ENCODE measurements around the gene BASP1. TPM values are rescaled to one million over a fixed set of nuclear protein-coding genes. Genes with fewer than 3 reads are reported as not detected.
A peak's percentile ranks its signal among the peaks of the same experiment; 100 is the strongest.

BASP1 gene
- total and polyA plus RNA-seq, 2 experiments from 2014 or later, result 87.5 to 114 TPM

GRCh38 chr5:17223367-17224185, 6.1 kb downstream of the BASP1 start:
- Mint-ChIP-seq H3K9me3 (no peaks in the 10 kb centered on the region; the same call in 2 of the 3 replicates), H3K36me3 (ENCODE audit: low read depth) (peaks cover 13% of the 10 kb centered on the region; the same call in 2 of the 3 replicates), H3K27me3 (ENCODE audit: insufficient read depth, low read depth, poor library complexity) (peaks cover 8% of the 10 kb centered on the region), H3K4me3 (peak overlapping the region; percentile 41; the same call in 2 of the 3 replicates), H3K27ac (peak overlapping the region; percentile 54; the same call in 1 of the 2 replicates), H3K4me1 (peaks cover 71% of the 10 kb centered on the region)
- H3F3A ChIP-seq (replicated peaks; ENCODE audit: low read depth), result no peaks in the 10 kb centered on the region
- H3K4me2 ChIP-seq, result peak overlapping the region; percentile 31
- peak overlapping the region; percentile 5 for H3K4me3 ChIP-seq
- H3K79me2 ChIP-seq (replicated peaks; ENCODE audit: insufficient read depth), result peaks cover 98% of the 10 kb centered on the region
- peak; percentile 73 for DNase-seq (ENCODE audit: low spot score)
- no peaks in the 10 kb centered on the region for H3K36me3 ChIP-seq (ENCODE audit: insufficient read depth)
- H3K27ac ChIP-seq (ENCODE audit: low read depth), result peak overlapping the region; percentile 45
- H3K4me1 ChIP-seq (ENCODE audit: insufficient read depth), result peaks cover 58% of the 10 kb centered on the region
- H4K20me1 ChIP-seq (replicated peaks; ENCODE audit: insufficient read depth), result peaks cover 17% of the 10 kb centered on the region
- no peaks in the 10 kb centered on the region for H3K27me3 ChIP-seq (ENCODE audit: insufficient read depth)
- H2AFZ ChIP-seq, result no peak overlapping the region
- H3K9me2 ChIP-seq (ENCODE audit: insufficient read depth), result no peaks in the 10 kb centered on the region
- peak; percentile 57 for ATAC-seq
- TF ChIP-seq POLR2AphosphoS5 (IDR thresholded peaks at IDR 0.05; ENCODE audit: low read depth) (no peak), ETS1 (IDR thresholded peaks at IDR 0.05) (no peak), ZNF114 (CRISPR knock-in tag; IDR thresholded peaks at IDR 0.05) (no peak), STAT1 (IDR thresholded peaks at IDR 0.05; ENCODE audit: unreplicated experiment) (no peak), ZNF331 (CRISPR knock-in tag; IDR thresholded peaks at IDR 0.05; ENCODE audit: low read depth) (no peak), EZH2phosphoT487 (IDR thresholded peaks at IDR 0.05; ENCODE audit: unreplicated experiment) (no peak), EZH2 (IDR thresholded peaks at IDR 0.05; ENCODE audit: low read depth, unreplicated experiment) (no peak), CREB1 (CRISPR knock-in tag; IDR thresholded peaks at IDR 0.05; ENCODE audit: low read depth) (no peak), CTCF (conservative IDR thresholded peaks at IDR 0.05; ENCODE audit: low read depth in 2 of 2) (no peak)
- TF ChIP-seq, protein P1, sequence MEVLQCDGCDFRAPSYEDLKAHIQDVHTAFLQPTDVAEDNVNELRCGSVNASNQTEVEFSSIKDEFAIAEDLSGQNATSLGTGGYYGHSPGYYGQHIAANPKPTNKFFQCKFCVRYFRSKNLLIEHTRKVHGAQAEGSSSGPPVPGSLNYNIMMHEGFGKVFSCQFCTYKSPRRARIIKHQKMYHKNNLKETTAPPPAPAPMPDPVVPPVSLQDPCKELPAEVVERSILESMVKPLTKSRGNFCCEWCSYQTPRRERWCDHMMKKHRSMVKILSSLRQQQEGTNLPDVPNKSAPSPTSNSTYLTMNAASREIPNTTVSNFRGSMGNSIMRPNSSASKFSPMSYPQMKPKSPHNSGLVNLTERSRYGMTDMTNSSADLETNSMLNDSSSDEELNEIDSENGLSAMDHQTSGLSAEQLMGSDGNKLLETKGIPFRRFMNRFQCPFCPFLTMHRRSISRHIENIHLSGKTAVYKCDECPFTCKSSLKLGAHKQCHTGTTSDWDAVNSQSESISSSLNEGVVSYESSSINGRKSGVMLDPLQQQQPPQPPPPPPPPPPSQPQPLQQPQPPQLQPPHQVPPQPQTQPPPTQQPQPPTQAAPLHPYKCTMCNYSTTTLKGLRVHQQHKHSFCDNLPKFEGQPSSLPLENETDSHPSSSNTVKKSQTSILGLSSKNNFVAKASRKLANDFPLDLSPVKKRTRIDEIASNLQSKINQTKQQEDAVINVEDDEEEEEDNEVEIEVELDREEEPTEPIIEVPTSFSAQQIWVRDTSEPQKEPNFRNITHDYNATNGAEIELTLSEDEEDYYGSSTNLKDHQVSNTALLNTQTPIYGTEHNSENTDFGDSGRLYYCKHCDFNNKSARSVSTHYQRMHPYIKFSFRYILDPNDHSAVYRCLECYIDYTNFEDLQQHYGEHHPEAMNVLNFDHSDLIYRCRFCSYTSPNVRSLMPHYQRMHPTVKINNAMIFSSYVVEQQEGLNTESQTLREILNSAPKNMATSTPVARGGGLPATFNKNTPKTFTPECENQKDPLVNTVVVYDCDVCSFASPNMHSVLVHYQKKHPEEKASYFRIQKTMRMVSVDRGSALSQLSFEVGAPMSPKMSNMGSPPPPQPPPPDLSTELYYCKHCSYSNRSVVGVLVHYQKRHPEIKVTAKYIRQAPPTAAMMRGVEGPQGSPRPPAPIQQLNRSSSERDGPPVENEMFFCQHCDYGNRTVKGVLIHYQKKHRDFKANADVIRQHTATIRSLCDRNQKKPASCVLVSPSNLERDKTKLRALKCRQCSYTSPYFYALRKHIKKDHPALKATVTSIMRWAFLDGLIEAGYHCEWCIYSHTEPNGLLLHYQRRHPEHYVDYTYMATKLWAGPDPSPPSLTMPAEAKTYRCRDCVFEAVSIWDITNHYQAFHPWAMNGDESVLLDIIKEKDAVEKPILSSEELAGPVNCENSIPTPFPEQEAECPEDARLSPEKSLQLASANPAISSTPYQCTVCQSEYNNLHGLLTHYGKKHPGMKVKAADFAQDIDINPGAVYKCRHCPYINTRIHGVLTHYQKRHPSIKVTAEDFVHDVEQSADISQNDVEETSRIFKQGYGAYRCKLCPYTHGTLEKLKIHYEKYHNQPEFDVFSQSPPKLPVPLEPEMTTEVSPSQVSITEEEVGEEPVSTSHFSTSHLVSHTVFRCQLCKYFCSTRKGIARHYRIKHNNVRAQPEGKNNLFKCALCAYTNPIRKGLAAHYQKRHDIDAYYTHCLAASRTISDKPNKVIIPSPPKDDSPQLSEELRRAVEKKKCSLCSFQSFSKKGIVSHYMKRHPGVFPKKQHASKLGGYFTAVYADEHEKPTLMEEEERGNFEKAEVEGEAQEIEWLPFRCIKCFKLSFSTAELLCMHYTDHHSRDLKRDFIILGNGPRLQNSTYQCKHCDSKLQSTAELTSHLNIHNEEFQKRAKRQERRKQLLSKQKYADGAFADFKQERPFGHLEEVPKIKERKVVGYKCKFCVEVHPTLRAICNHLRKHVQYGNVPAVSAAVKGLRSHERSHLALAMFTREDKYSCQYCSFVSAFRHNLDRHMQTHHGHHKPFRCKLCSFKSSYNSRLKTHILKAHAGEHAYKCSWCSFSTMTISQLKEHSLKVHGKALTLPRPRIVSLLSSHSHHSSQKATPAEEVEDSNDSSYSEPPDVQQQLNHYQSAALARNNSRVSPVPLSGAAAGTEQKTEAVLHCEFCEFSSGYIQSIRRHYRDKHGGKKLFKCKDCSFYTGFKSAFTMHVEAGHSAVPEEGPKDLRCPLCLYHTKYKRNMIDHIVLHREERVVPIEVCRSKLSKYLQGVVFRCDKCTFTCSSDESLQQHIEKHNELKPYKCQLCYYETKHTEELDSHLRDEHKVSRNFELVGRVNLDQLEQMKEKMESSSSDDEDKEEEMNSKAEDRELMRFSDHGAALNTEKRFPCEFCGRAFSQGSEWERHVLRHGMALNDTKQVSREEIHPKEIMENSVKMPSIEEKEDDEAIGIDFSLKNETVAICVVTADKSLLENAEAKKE (CRISPR knock-in tag; IDR thresholded peaks at IDR 0.05), result no peak

Measured in GM23338 (cell line).